ENCODE measurements around the gene SULT1E1. TPM values are rescaled to one million over a fixed set of nuclear protein-coding genes. Genes with fewer than 3 reads are reported as not detected.

The SULT1E1 gene, protein sequence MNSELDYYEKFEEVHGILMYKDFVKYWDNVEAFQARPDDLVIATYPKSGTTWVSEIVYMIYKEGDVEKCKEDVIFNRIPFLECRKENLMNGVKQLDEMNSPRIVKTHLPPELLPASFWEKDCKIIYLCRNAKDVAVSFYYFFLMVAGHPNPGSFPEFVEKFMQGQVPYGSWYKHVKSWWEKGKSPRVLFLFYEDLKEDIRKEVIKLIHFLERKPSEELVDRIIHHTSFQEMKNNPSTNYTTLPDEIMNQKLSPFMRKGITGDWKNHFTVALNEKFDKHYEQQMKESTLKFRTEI
- 0.97 and 7.4 TPM in 2 replicates for total RNA-seq

DNA sequence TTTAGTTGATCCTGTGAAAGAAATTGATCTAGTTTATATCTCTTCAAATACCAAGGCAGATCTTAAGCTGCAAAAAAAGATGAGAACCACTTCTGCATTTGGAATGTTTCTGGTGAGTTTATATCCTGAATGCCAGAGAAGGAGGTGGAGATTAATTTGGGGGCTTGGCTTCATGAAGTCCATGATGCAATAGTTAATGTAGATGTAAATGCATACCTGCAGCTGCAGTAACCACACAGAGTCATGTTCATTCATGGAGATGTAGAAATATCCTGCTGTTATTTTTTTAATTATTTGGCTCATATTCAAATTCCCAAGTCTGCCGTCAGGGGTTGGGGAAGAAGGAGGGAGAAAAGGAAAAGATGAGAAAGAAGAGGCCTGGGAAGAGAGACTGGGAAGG is at the start of gene SULT1E1:
Gene SULT1E1 (minus strand): TSS at position 94 of the 400 bp plus-strand sequence. CDS start 2,501 bp downstream, outside the sequence.

Other genes starting within 250 kb of the SULT1E1 start
- gene UGT2A2, start 220.5 kb downstream of the SULT1E1 start, total RNA-seq = not detected in 2 replicates
- gene UGT2A1, start 206.9 kb downstream of the SULT1E1 start, total RNA-seq = 0.16 TPM in 1 of 2 replicates, not detected in the other
- 1.1 and 1.7 TPM in 2 replicates for gene SULT1B1, start 99.5 kb downstream of the SULT1E1 start, total RNA-seq
- not detected in 2 replicates for gene CSN1S1, start 70.9 kb upstream of the SULT1E1 start, total RNA-seq
- gene CSN2, start 105.6 kb upstream of the SULT1E1 start, total RNA-seq = not detected in 2 replicates
- not detected in 2 replicates for gene STATH, start 135.8 kb upstream of the SULT1E1 start, total RNA-seq
- gene HTN3, start 168.3 kb upstream of the SULT1E1 start, total RNA-seq = not detected in 2 replicates
- gene HTN1, start 190.3 kb upstream of the SULT1E1 start, total RNA-seq = not detected in 2 replicates